Measurements from ENCODE around the gene TPCN2.

TPCN2 gene

GRCh38 chr11:69014898-69015549, 33.7 kb upstream of the TPCN2 start:
- no peak for DNase-seq (ENCODE audit: extremely low read depth, low read depth)
- no peak for TF ChIP-seq CTCF (IDR thresholded peaks at IDR 0.05; ENCODE audit: low read depth, low read length, missing control alignments)

GRCh38 chr11:69017951-69018350, 30.8 kb upstream of the TPCN2 start:
- DNase-seq (ENCODE audit: extremely low read depth, low read depth) = no peak
- no peak for TF ChIP-seq CTCF (IDR thresholded peaks at IDR 0.05; ENCODE audit: low read depth, low read length, missing control alignments)
- H3K4me3 ChIP-seq (replicated peaks; ENCODE audit: low read depth, low read length) = no peak overlapping the region

More at GRCh38 chr11:69014898-69015549, 33.7 kb upstream of the TPCN2 start:
- no peak overlapping the region for H3K4me3 ChIP-seq (replicated peaks; ENCODE audit: low read depth, low read length)

GRCh38 chr11:69018924-69019323, 29.8 kb upstream of the TPCN2 start:
- H3K4me3 ChIP-seq (replicated peaks; ENCODE audit: low read depth, low read length) = no peak overlapping the region
- no peak for DNase-seq (ENCODE audit: extremely low read depth, low read depth)
- no peak for TF ChIP-seq CTCF (IDR thresholded peaks at IDR 0.05; ENCODE audit: low read depth, low read length, missing control alignments)

- H3K4me3 ChIP-seq (replicated peaks; ENCODE audit: low read depth, low read length) = no peak overlapping the region
- no peak for DNase-seq (ENCODE audit: extremely low read depth, low read depth)
- TF ChIP-seq CTCF (IDR thresholded peaks at IDR 0.05; ENCODE audit: low read depth, low read length, missing control alignments) = no peak
Observed at GRCh38 chr11:69022260-69022659, 26.5 kb upstream of the TPCN2 start.

GRCh38 chr11:69024509-69024908, 24.2 kb upstream of the TPCN2 start:
- TF ChIP-seq CTCF (IDR thresholded peaks at IDR 0.05; ENCODE audit: low read depth, low read length, missing control alignments) = no peak
- H3K4me3 ChIP-seq (replicated peaks; ENCODE audit: low read depth, low read length) = no peak overlapping the region
- no peak for DNase-seq (ENCODE audit: extremely low read depth, low read depth)

GRCh38 chr11:69027704-69028372, 20.9 kb upstream of the TPCN2 start:
- TF ChIP-seq CTCF (IDR thresholded peaks at IDR 0.05; ENCODE audit: low read depth, low read length, missing control alignments) = no peak
- no peak for DNase-seq (ENCODE audit: extremely low read depth, low read depth)
- H3K4me3 ChIP-seq (replicated peaks; ENCODE audit: low read depth, low read length) = no peak overlapping the region
